ENCODE results near the gene MYO1D. TPM values are rescaled to one million over a fixed set of nuclear protein-coding genes. Genes with fewer than 3 reads are reported as not detected.

MYO1D gene
- total and polyA plus RNA-seq, 2 donors (not counting 3 experiments of a cell fraction or from before 2014, with no cell fraction given): 37.8 to 85.5 TPM

- H3K27me3 ChIP-seq (ENCODE audit: control insufficient read depth in 2 of 2, insufficient read depth in 2 of 2, low read length in 2 of 2): no peaks in the 10 kb centered on the region
- H3K9me3 ChIP-seq (replicated peaks; ENCODE audit: control insufficient read depth, insufficient read depth, low read length): no peaks in the 10 kb centered on the region
- ChIA-PET CTCF (interaction anchor here (0.8 to 2.8 kb wide), 6 partner anchors 13 to 109 kb away, joined by 3 to 15 read pairs (median 4); no protein-coding TSS in a partner anchor), POLR2A (no interaction called here)
- H3K4me1 ChIP-seq (ENCODE audit: control insufficient read depth, extremely low read depth, insufficient read depth, low read length): peaks cover 14% of the 10 kb centered on the region
- H3K4me3 ChIP-seq (replicated peaks in 1 of 3; ENCODE audit: insufficient read depth in 1 of 3, low read depth in 1 of 3, low read length in 3 of 3): no peak overlapping the region
- no peak overlapping the region for H2AFZ ChIP-seq (ENCODE audit: low read depth, low read length)
- BruUV-seq (replicated peaks): no TSS peak
- intact Hi-C loops (cut with micrococcal nuclease): loop anchor here (10.0 kb wide), 1 partner anchor 261 kb away; no protein-coding TSS in a partner anchor
- no peak for TF ChIP-seq JUN (IDR thresholded peaks at IDR 0.05; ENCODE audit: borderline replicate concordance, insufficient read depth, insufficient read length, low read depth)
- TF ChIP-seq POLR2AphosphoS5 (IDR thresholded peaks at IDR 0.05; ENCODE audit: insufficient read depth, low read depth, low read length): no peak
- no peak for TF ChIP-seq MYC (IDR thresholded peaks at IDR 0.05; ENCODE audit: low read depth, low read length)
- no peak for TF ChIP-seq FOS (IDR thresholded peaks at IDR 0.05; ENCODE audit: borderline replicate concordance, insufficient read depth, low read length)
- TF ChIP-seq EZH2 (IDR thresholded peaks at IDR 0.05; ENCODE audit: borderline replicate concordance, low read depth, low read length, severe bottlenecking): no peak
- TF ChIP-seq POLR2A (IDR thresholded peaks at IDR 0.05; ENCODE audit: low read depth, low read length): no peak
- TF ChIP-seq, protein P1, sequence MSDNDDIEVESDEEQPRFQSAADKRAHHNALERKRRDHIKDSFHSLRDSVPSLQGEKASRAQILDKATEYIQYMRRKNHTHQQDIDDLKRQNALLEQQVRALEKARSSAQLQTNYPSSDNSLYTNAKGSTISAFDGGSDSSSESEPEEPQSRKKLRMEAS (IDR thresholded peaks at IDR 0.05; ENCODE audit: insufficient read depth, insufficient read length): no peak
- no peak for TF ChIP-seq CTCF (IDR thresholded peaks at IDR 0.05; ENCODE audit: extremely low read depth in 1 of 2, insufficient read depth in 1 of 2, low read depth in 1 of 2, low read length in 2 of 2)
- TF ChIP-seq GATA2 (IDR thresholded peaks at IDR 0.05; ENCODE audit: insufficient read depth, insufficient read length, low read depth, low read length): no peak
- no peaks in the 10 kb centered on the region for H3K36me3 ChIP-seq (ENCODE audit: control insufficient read depth in 2 of 2, extremely low read depth in 1 of 2, insufficient read depth in 2 of 2, low read length in 2 of 2)
- H3K27ac ChIP-seq (ENCODE audit: insufficient read depth, low read depth, low read length): no peak overlapping the region
- no peak overlapping the region for H3K9ac ChIP-seq (replicated peaks; ENCODE audit: extremely low read depth, insufficient read depth, low read length)
- dilution Hi-C loops (cut with MboI; ENCODE audit: extremely low pct_ligation_motif_present, low sequenced_read_pairs): no loop called here
- H3K79me2 ChIP-seq (ENCODE audit: control insufficient read depth, insufficient read depth, low read length): no peaks in the 10 kb centered on the region
- FAIRE-seq (no peak), DNase-seq (ENCODE audit: low read depth, low spot score) (no peak)
- H3K4me2 ChIP-seq (ENCODE audit: insufficient read depth, low read length): no peak overlapping the region
- H4K20me1 ChIP-seq (replicated peaks; ENCODE audit: control insufficient read depth, extremely low read depth, insufficient read depth, low read length): no peaks in the 10 kb centered on the region
- H3K9me1 ChIP-seq (replicated peaks; ENCODE audit: control insufficient read depth, extremely low read depth, insufficient read depth, low read length): no peaks in the 10 kb centered on the region
Observed at GRCh38 chr17:32673964-32674363, 203.0 kb downstream of the MYO1D start.
